GM12878 (cell line): ENCODE data around the gene DNASE1L3. TPM values are rescaled to one million over a fixed set of nuclear protein-coding genes. Genes with fewer than 3 reads are reported as not detected.

Source experiments
- BCL11A ChIP-seq: IDR thresholded peaks from 2 replicates; pipeline ENCODE4 v1.6.1; 2011; ENCODE audit warnings: low read depth, low read length
- BHLHE40 ChIP-seq, 2 experiments: fragments of 450-650 bp in 1 of 2; IDR thresholded peaks; 2 replicates each; pipeline ENCODE4 v1.6.1; 2011 to 2017; ENCODE audit warnings: low read depth in 2 of 2, borderline replicate concordance in 1 of 2, improper control_type of control experiment in 1 of 2, low read length in 1 of 2, mild to moderate bottlenecking in 1 of 2
- BMI1 ChIP-seq: fragments of 450-650 bp; IDR thresholded peaks from 2 replicates; pipeline ENCODE4 v1.6.1; 2016; ENCODE audit warnings: mild to moderate bottlenecking, moderate library complexity, borderline replicate concordance
- CHD4 ChIP-seq: fragments of 200-600 bp; sonication (generic); IDR thresholded peaks from 2 replicates; pipeline ENCODE4 v1.6.1; 2016; ENCODE audit warnings: mild to moderate bottlenecking
- CTCF ChIP-seq, 3 experiments: IDR thresholded peaks in 2 of 3; conservative IDR thresholded peaks in 1 of 3; 2 replicates each; pipeline ENCODE4 v1.5.1; 2011; ENCODE audit warnings: low read depth in 3 of 3, low read length in 3 of 3, mild to moderate bottlenecking in 3 of 3, control low read depth in 2 of 3, moderate library complexity in 2 of 3, inconsistent platforms in 1 of 3, mixed read lengths in 1 of 3; ENCODE audit not compliant: control insufficient read depth in 2 of 3, insufficient read depth in 1 of 3; ENCODE audit errors: extremely low read depth in 1 of 3
- HDGF ChIP-seq: fragments of 450-650 bp; IDR thresholded peaks from 2 replicates; pipeline ENCODE4 v1.6.1; 2016; ENCODE audit warnings: antibody characterized with exemption
- IRF5 ChIP-seq: fragments of 450-650 bp; IDR thresholded peaks from 2 replicates; pipeline ENCODE4 v1.6.1; 2017; ENCODE audit warnings: borderline replicate concordance
- NBN ChIP-seq: fragments of 450-650 bp; IDR thresholded peaks from 2 replicates; pipeline ENCODE4 v1.6.1; 2016
- NR2C2 ChIP-seq: IDR thresholded peaks from 2 replicates; pipeline ENCODE4 v1.6.1; 2011; ENCODE audit warnings: borderline replicate concordance, low read depth; ENCODE audit not compliant: control insufficient read depth, insufficient read length
- PBX3 ChIP-seq: IDR thresholded peaks from 2 replicates; pipeline ENCODE4 v1.6.1; 2011; ENCODE audit warnings: mild to moderate bottlenecking, low read depth, low read length, moderate library complexity; ENCODE audit not compliant: insufficient replicate concordance
- RELB ChIP-seq: fragments of 450-650 bp; IDR thresholded peaks from 2 replicates; pipeline ENCODE4 v1.6.1; 2017; ENCODE audit warnings: low read depth, mild to moderate bottlenecking, moderate library complexity
- RFX5 ChIP-seq: IDR thresholded peaks from 2 replicates; pipeline ENCODE4 v1.6.1; 2011; ENCODE audit warnings: low read depth, low read length, improper control_type of control experiment
- SKIL ChIP-seq: fragments of 450-650 bp; IDR thresholded peaks from 2 replicates; pipeline ENCODE4 v1.6.1; 2017; ENCODE audit warnings: mild to moderate bottlenecking, low read depth, inconsistent platforms; ENCODE audit not compliant: poor library complexity, severe bottlenecking
- SPI1 ChIP-seq: IDR thresholded peaks from 2 replicates; pipeline ENCODE4 v1.6.1; 2011; ENCODE audit warnings: low read depth, mild to moderate bottlenecking, low read length, moderate library complexity, borderline replicate concordance; ENCODE audit not compliant: insufficient read depth
- WRNIP1 ChIP-seq: IDR thresholded peaks from 2 replicates; pipeline ENCODE4 v1.6.1; 2011; ENCODE audit warnings: low read depth, low read length, improper control_type of control experiment, borderline replicate concordance
- ZBTB11 ChIP-seq: fragments of 450-650 bp; formaldehyde crosslinking; IDR thresholded peaks from 2 replicates; pipeline ENCODE4 v1.5.0; 2022; ENCODE audit warnings: mild to moderate bottlenecking, missing genetic modification characterization
- ZSCAN29 ChIP-seq: fragments of 450-650 bp; IDR thresholded peaks from 2 replicates; pipeline ENCODE4 v1.6.1; 2017; ENCODE audit warnings: mild to moderate bottlenecking, moderate library complexity
- polyA plus RNA-seq, 11 experiments: library from polyadenylated mRNA; depleted of rRNA in 4 of 11; unstranded in 6 of 11; stranded (reverse) in 5 of 11; fragments of >200 nt; fragmentation: Nextera tagmentation in 4 of 11; fragmentation: Illumina TruSeq in 1 of 11; extraction: Ambion mirVana in 4 of 11; extraction: Trizol in 1 of 11; gene quantifications; 1 replicate in 1 of 11; 2 replicates in 10 of 11; pipeline versions ENCODE4 v1.2.1 to v1.2.3, GENCODE V29; 2011 to 2016; ENCODE audit warnings: inconsistent platforms in 2 of 11, missing spikeins in 2 of 11, low read depth in 1 of 11
- total RNA-seq, 4 experiments: library from RNA; depleted of rRNA in 3 of 4; stranded (reverse); fragments of >200 nt in 3 of 4; fragmentation: Illumina TruSeq in 1 of 4; extraction: Trizol in 1 of 4; gene quantifications; 2 replicates each; pipeline versions ENCODE4 v1.2.1 to v1.2.3, GENCODE V29; 2013 to 2021

Gene DNASE1L3
- total and polyA plus RNA-seq, 10 of the 15 experiments (the other 5 are each of a cell fraction or from before 2014, with no cell fraction given): 3.2 to 72.1 (median 6.3) TPM

GRCh38 chr3:58200846-58201355, 9.9 kb downstream of the DNASE1L3 start (continued):
- TF ChIP-seq CTCF (IDR thresholded peaks at IDR 0.05 in 2 of 3, conservative IDR thresholded peaks at IDR 0.05 in 1 of 3; ENCODE audit: control insufficient read depth in 2 of 3, extremely low read depth in 1 of 3, insufficient read depth in 1 of 3, low read depth in 3 of 3, low read length in 3 of 3) (no peak), BHLHE40 (IDR thresholded peaks at IDR 0.05; ENCODE audit: borderline replicate concordance in 1 of 2, low read depth in 2 of 2, low read length in 1 of 2) (peak; percentile 9 to 51; a peak in 1 of 4 replicates), ZSCAN29 (peak; percentile 97), SKIL (no peak), WRNIP1 (no peak), RFX5 (no peak), ZBTB11 (no peak), HDGF (0 out of 2 replicates have a peak, but pooled peaks have one; percentile 17), RELB (peak; percentile 42; the same call in 1 of the 2 replicates), BCL11A (no peak; the same call in 1 of the 2 replicates), IRF5 (no peak), CHD4 (no peak), NBN (0 out of 2 replicates have a peak, but pooled peaks have one; percentile 37), NR2C2 (no peak), PBX3 (peak; percentile 63), BMI1 (no peak), SPI1 (peak; percentile 42; the same call in 1 of the 2 replicates)
